GM12878 (cell line): ENCODE data around the gene GRIFIN.

Source experiments
- EZH2 ChIP-seq: IDR thresholded peaks from 2 replicates; pipeline ENCODE4 v1.6.1; 2012; ENCODE audit warnings: low read depth, mild to moderate bottlenecking, control low read depth, inconsistent platforms, low read length, borderline replicate concordance; ENCODE audit not compliant: control insufficient read depth
- RAD21 ChIP-seq: IDR thresholded peaks from 2 replicates; pipeline ENCODE4 v1.6.1; 2011; ENCODE audit warnings: mild to moderate bottlenecking, low read depth, low read length, moderate library complexity; ENCODE audit not compliant: insufficient read depth
- SPI1 ChIP-seq: IDR thresholded peaks from 2 replicates; pipeline ENCODE4 v1.6.1; 2011; ENCODE audit warnings: low read depth, mild to moderate bottlenecking, low read length, moderate library complexity, borderline replicate concordance; ENCODE audit not compliant: insufficient read depth
- TAF1 ChIP-seq: IDR thresholded peaks from 2 replicates; pipeline ENCODE4 v1.6.1; 2011; ENCODE audit warnings: mild to moderate bottlenecking, low read depth, low read length, borderline replicate concordance
- TF ChIP-seq, protein P1 (sequence below): IDR thresholded peaks from 2 replicates; pipeline ENCODE4 v1.6.1; 2012; ENCODE audit warnings: low read depth, low read length, improper control_type of control experiment
- TF ChIP-seq, protein P2 (sequence below): IDR thresholded peaks from 2 replicates; pipeline ENCODE4 v1.6.1; 2011; ENCODE audit warnings: low read depth, mild to moderate bottlenecking, low read length, moderate library complexity, borderline replicate concordance; ENCODE audit errors: extremely low read depth

DNA sequence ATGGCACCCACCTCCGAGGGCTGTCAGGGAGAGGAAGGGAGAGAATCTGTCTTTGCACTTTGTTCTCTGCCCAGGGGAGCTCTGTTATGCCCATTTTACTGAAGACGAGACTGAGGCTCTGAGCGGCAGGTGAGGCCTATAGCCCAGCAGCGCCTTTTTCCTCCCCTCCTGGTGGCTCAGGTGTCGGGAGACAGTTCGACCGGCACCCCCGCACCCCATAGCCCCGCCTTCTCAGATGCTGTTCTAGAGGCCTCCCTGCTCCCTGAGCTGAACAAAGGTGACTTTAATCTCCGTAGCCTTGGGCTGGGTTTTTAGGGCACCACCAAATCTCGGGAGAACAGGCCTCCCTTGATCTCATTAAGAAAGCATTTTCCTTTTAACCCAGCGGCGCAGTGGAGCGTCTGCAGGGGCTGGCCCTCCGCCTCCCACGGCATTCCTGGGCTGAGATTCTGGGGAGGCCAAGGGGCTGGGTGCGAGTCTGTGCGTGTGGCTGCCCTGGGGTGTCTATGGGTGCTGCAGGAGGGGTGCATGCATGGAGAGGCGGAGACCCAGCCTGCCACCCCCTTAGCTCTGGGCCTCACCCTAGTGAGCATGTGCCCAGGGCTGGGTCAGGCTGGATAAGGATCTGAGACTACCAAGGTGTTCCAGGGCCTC is 46.7 kb upstream of the GRIFIN start:
- TF ChIP-seq, protein P1, sequence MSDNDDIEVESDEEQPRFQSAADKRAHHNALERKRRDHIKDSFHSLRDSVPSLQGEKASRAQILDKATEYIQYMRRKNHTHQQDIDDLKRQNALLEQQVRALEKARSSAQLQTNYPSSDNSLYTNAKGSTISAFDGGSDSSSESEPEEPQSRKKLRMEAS, result no peak
- no peak for TF ChIP-seq RAD21
- no peak for TF ChIP-seq TAF1
- no peak for TF ChIP-seq EZH2
- no peak for TF ChIP-seq SPI1
- TF ChIP-seq, protein P2, sequence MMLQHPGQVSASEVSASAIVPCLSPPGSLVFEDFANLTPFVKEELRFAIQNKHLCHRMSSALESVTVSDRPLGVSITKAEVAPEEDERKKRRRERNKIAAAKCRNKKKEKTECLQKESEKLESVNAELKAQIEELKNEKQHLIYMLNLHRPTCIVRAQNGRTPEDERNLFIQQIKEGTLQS, result no peak
